NAMALWA (cell line): Measurements from ENCODE around the gene ELN.
"Not testable (repeated sequence)": the region's sequence is repeated elsewhere in the genome, so short reads cannot be mapped to it uniquely, and the experiment has no call there.

Experiments used
- DNase-seq: peaks from one replicate; pipeline ENCODE4 v3.0.0-alpha.2; 2015; ENCODE audit warnings: low spot score

Gene ELN

GRCh38 chr7:74001150-74001494 lies 26.9 kb upstream of the ELN start:
- DNase-seq: no peak

GRCh38 chr7:74002474-74003017 lies 25.4 kb upstream of the ELN start:
- DNase-seq: no peak

GRCh38 chr7:74003621-74004020 lies 24.4 kb upstream of the ELN start:
- no peak for DNase-seq

GRCh38 chr7:74006032-74006431 lies 21.9 kb upstream of the ELN start:
- no peak for DNase-seq

- no peak for DNase-seq
Observed at GRCh38 chr7:74006451-74007241, 21.3 kb upstream of the ELN start.

- no peak for DNase-seq
Observed at GRCh38 chr7:74007242-74007567, 20.8 kb upstream of the ELN start.

GRCh38 chr7:74008687-74009086 lies 19.3 kb upstream of the ELN start:
- DNase-seq: no peak

- no peak for DNase-seq
Observed at GRCh38 chr7:74009719-74010118, 18.3 kb upstream of the ELN start.

GRCh38 chr7:74010407-74010806 lies 17.6 kb upstream of the ELN start:
- no peak for DNase-seq

- not testable (repeated sequence) for DNase-seq
Observed at GRCh38 chr7:74011421-74011820, 16.6 kb upstream of the ELN start.

GRCh38 chr7:74012842-74013249 lies 15.1 kb upstream of the ELN start:
- peak; percentile 69 for DNase-seq

- no peak for DNase-seq
Observed at GRCh38 chr7:74013539-74014272, 14.3 kb upstream of the ELN start.

- no peak for DNase-seq
Observed at GRCh38 chr7:74014931-74015330, 13.0 kb upstream of the ELN start.

GRCh38 chr7:74015670-74016069 lies 12.3 kb upstream of the ELN start:
- DNase-seq: no peak

GRCh38 chr7:74017125-74017524 lies 10.8 kb upstream of the ELN start:
- DNase-seq: no peak

- DNase-seq: no peak
Observed at GRCh38 chr7:74018246-74018895, 9.6 kb upstream of the ELN start.

GRCh38 chr7:74019149-74019548 lies 8.8 kb upstream of the ELN start:
- no peak for DNase-seq

GRCh38 chr7:74020390-74020789 lies 7.6 kb upstream of the ELN start:
- no peak for DNase-seq

GRCh38 chr7:74021546-74022320 lies 6.2 kb upstream of the ELN start:
- no peak for DNase-seq

GRCh38 chr7:74022507-74022906 lies 5.5 kb upstream of the ELN start:
- no peak for DNase-seq

GRCh38 chr7:74023092-74023536 lies 4.9 kb upstream of the ELN start:
- DNase-seq: no peak

- DNase-seq: no peak
Observed at GRCh38 chr7:74023786-74024185, 4.2 kb upstream of the ELN start.
